HPDE6-E6E7 (cell line): ENCODE results near the gene KIF21A.

Experiments used
- DNase-seq: peaks from one replicate; pipeline ENCODE4 v3.0.0; 2011; ENCODE audit warnings: missing footprints; ENCODE audit errors: extremely low spot score

KIF21A gene

GRCh38 chr12:39272871-39273655 is 169.9 kb downstream of the KIF21A start:
- no peak for DNase-seq

DNA sequence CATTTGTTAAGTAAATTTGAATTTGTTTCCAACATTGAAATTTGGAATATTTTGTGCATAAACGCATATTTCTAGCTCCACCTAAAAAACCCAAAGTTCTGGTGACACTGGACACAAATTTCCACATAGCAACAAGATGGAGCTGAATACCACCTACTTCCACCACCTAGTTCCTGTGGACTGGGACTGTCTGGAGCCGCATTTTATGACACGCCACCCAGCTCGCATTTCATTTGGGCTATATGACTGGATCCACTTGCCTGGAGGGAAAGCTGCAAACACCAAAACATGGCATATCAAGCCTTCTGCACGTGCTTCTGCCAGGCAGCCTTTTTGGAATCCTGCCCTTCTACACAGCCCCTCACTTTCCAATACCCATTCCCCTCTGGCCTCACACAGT is 173.4 kb downstream of the KIF21A start:
- DNase-seq, result no peak

- DNase-seq, result no peak
These were observed 175.0 kb downstream of the KIF21A start for GRCh38 chr12:39267886-39268285.

DNA sequence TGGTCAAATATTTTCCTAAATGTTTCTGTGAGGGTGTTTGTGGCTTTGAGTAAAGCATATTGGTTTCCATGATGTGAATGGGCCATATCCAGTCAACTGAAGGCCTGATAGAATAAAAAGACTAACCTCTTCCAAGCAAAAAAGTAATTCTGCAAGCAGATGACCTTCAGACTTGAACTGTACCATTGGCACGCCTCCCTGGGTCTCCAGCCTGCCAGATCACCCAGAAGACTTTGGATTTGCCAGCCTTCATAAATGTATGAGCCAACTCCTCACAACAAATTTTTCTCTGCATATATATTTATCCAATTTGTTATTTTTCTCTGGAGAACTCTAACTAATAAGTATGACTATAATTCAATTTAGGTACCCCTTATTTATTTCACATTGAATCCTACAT is 190.3 kb downstream of the KIF21A start:
- no peak for DNase-seq
